Measurements from ENCODE around the gene FSTL1. TPM values are rescaled to one million over a fixed set of nuclear protein-coding genes. Genes with fewer than 3 reads are reported as not detected.

The FSTL1 gene
- polyA plus RNA-seq, 2 of the 4 experiments (the other 2 are of a cell fraction): 57.7 to 118 TPM

GRCh38 chr3:120417272-120417911 is 33.4 kb downstream of the FSTL1 start (continued):
- TF ChIP-seq REST (IDR thresholded peaks at IDR 0.05) (no peak), RAD21 (conservative IDR thresholded peaks at IDR 0.05 in 1 of 2, IDR thresholded peaks at IDR 0.05 in 1 of 2) (peak; percentile 86 to 87)

GRCh38 chr3:120416868-120417267 is 33.9 kb downstream of the FSTL1 start:
- ATAC-seq: peak; percentile 44 to 48
- peak overlapping the region; percentile 52 to 71; a peak in 4 of 6 replicates for H3K27ac ChIP-seq
- H3K4me2 ChIP-seq: peak overlapping the region; percentile 77

DNA sequence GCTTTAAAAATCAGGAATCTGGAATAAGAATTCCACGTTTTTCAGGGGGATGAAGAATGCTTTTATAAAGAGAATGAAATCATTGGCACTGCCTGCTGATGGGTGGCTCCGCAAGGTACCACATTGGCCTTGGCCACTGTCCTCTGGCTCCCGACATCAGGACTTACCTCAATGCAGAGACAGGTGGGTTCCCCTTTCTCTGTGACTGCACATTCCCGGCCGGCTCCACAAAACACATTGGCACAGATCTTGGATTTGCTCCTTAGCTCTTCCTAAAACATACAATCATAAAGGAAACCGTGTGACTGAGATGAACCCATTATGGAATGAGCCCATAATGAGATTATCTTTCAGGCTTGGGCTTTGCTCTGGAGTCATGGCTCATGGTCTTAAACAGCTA is 35.0 kb downstream of the FSTL1 start:
- WGBS (ENCODE audit: missing lambda C conversion rate): 80% methylated on average over 6 of the region's 6 CpGs
- no peak for ATAC-seq
- CTCF ChIA-PET: interaction anchor here (0.7 to 11.1 kb wide), 8 partner anchors 9 to 170 kb away, joined by 3 to 220 read pairs (median 65); partner anchors contain the start of gene FSTL1

More at GRCh38 chr3:120416868-120417267, 33.9 kb downstream of the FSTL1 start:
- ChIA-PET POLR2A (interaction anchor here (1.3 to 3.3 kb wide), 6 partner anchors 19 to 322 kb away, joined by 4 to 35 read pairs (median 10); partner anchors contain the start of gene LRRC58), CTCF (interaction anchor here (0.8 to 11.1 kb wide), 25 partner anchors 8 to 184 kb away, joined by 3 to 220 read pairs (median 9); partner anchors contain the start of genes FSTL1 and LRRC58)
- peaks cover 22% of the 10 kb centered on the region for H3K4me1 ChIP-seq
- H3K4me3 ChIP-seq: no peak overlapping the region
- 50% methylated on average over 2 of the region's 2 CpGs for WGBS (ENCODE audit: missing lambda C conversion rate)
- FAIRE-seq (no peak), DNase-seq (ENCODE audit: low read depth in 1 of 2, low spot score in 1 of 2) (no peak)
- no peaks in the 10 kb centered on the region for H3K9me3 ChIP-seq
- no peak for TF ChIP-seq RFX5 (IDR thresholded peaks at IDR 0.05)
- no peak for TF ChIP-seq HOXB5 (CRISPR knock-in tag; IDR thresholded peaks at IDR 0.05)
- no peak for TF ChIP-seq HDAC2 (IDR thresholded peaks at IDR 0.05)
- TF ChIP-seq POLR2AphosphoS2 (conservative IDR thresholded peaks at IDR 0.05; ENCODE audit: low read length): no peak
- TF ChIP-seq NR3C1 (IDR thresholded peaks at IDR 0.05): no peak

More for the DNA sequence above, 35.0 kb downstream of the FSTL1 start:
- Histone ChIP-seq H3K4me1 (peaks cover 22% of the 10 kb centered on the region), H3K27ac (no peak overlapping the region), H3K4me3 (no peak overlapping the region), H3K9me3 (no peaks in the 10 kb centered on the region), H3K4me2 (no peak overlapping the region)
- no peak for FAIRE-seq
- no peak for DNase-seq (ENCODE audit: low read depth in 1 of 2, low spot score in 1 of 2)
- POLR2A ChIA-PET: interaction anchor here (1.0 kb wide), 1 partner anchor 66 kb away, joined by 4 read pairs; the partner anchor contains the start of gene LRRC58
- TF ChIP-seq ESRRA (IDR thresholded peaks at IDR 0.05; ENCODE audit: borderline replicate concordance, low read length): no peak
- TF ChIP-seq KDM1A (IDR thresholded peaks at IDR 0.05; ENCODE audit: low read depth): no peak
- no peak for TF ChIP-seq ZFP36 (IDR thresholded peaks at IDR 0.05; ENCODE audit: borderline replicate concordance, partially characterized antibody)
- no peak for TF ChIP-seq CHD2 (IDR thresholded peaks at IDR 0.05; ENCODE audit: low read length, partially characterized antibody)
- no peak for TF ChIP-seq RARB (CRISPR knock-in tag; IDR thresholded peaks at IDR 0.05)
- TF ChIP-seq BHLHE40 (IDR thresholded peaks at IDR 0.05; ENCODE audit: low read depth, low read length): no peak
- TF ChIP-seq MAZ (IDR thresholded peaks at IDR 0.05; ENCODE audit: borderline replicate concordance, low read depth, low read length): no peak
- no peak for TF ChIP-seq ZNF302 (CRISPR knock-in tag; IDR thresholded peaks at IDR 0.05)
- TF ChIP-seq, protein P1, sequence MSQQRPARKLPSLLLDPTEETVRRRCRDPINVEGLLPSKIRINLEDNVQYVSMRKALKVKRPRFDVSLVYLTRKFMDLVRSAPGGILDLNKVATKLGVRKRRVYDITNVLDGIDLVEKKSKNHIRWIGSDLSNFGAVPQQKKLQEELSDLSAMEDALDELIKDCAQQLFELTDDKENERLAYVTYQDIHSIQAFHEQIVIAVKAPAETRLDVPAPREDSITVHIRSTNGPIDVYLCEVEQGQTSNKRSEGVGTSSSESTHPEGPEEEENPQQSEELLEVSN (IDR thresholded peaks at IDR 0.05; ENCODE audit: borderline replicate concordance, low read depth): no peak
- no peak for TF ChIP-seq GATA3 (IDR thresholded peaks at IDR 0.05; ENCODE audit: borderline replicate concordance)
- TF ChIP-seq HOXB13 (CRISPR knock-in tag; IDR thresholded peaks at IDR 0.05; ENCODE audit: low read depth): no peak
- no peak for TF ChIP-seq BCL3 (IDR thresholded peaks at IDR 0.05)
- no peak for TF ChIP-seq HDAC2 (IDR thresholded peaks at IDR 0.05)
- TF ChIP-seq, protein P2, sequence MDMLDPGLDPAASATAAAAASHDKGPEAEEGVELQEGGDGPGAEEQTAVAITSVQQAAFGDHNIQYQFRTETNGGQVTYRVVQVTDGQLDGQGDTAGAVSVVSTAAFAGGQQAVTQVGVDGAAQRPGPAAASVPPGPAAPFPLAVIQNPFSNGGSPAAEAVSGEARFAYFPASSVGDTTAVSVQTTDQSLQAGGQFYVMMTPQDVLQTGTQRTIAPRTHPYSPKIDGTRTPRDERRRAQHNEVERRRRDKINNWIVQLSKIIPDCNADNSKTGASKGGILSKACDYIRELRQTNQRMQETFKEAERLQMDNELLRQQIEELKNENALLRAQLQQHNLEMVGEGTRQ (IDR thresholded peaks at IDR 0.05): no peak
- TF ChIP-seq MYC (IDR thresholded peaks at IDR 0.05; ENCODE audit: borderline replicate concordance, low read length): no peak
- no peak for TF ChIP-seq HOXA7 (CRISPR knock-in tag; IDR thresholded peaks at IDR 0.05)
- TF ChIP-seq, protein P3, sequence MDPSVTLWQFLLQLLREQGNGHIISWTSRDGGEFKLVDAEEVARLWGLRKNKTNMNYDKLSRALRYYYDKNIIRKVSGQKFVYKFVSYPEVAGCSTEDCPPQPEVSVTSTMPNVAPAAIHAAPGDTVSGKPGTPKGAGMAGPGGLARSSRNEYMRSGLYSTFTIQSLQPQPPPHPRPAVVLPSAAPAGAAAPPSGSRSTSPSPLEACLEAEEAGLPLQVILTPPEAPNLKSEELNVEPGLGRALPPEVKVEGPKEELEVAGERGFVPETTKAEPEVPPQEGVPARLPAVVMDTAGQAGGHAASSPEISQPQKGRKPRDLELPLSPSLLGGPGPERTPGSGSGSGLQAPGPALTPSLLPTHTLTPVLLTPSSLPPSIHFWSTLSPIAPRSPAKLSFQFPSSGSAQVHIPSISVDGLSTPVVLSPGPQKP (IDR thresholded peaks at IDR 0.05; ENCODE audit: low read depth, low read length): no peak
